ENCODE results near the gene F2RL3.
"Not testable (repeated sequence)": the region's sequence is repeated elsewhere in the genome, so short reads cannot be mapped to it uniquely, and the experiment has no call there.

F2RL3 gene

DNA sequence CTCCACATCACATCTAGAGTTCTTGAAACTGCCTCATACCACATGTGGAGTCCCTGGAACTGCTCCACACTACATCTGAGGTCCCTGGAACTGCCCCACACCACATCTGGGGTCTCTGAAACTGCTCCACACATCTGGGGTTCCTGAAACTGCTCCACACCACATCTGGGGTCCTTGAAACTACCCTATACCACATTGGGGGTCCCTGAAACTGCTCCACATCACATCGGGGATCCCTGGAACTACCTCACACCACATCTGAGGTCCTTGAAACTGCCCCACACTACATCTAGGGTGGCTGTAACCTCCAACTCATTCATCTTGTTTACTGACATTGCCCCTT lies 33.8 kb downstream of the F2RL3 start:
- no peak for DNase-seq (ENCODE audit: low spot score)

DNA sequence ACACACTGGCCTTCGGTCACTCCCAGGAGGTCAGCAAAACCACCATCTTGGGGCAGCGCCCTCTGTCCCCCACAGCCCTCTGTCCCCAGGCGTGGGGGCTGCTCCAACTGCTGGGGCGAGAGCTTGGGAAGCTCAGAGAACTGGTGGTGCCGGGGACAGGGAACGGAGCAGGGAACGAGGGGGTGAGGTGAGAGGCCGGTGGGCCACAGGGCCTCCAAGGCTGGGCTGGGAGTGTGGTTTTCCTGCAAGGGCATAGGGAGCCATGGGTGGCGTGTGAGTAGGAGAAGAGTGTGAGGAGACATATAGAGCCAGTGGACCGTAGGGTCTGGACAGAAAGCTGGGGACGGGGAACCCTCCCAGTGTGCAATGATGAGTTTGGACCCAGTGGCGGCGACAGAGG lies 34.1 kb downstream of the F2RL3 start:
- DNase-seq (ENCODE audit: low spot score), result no peak

DNA sequence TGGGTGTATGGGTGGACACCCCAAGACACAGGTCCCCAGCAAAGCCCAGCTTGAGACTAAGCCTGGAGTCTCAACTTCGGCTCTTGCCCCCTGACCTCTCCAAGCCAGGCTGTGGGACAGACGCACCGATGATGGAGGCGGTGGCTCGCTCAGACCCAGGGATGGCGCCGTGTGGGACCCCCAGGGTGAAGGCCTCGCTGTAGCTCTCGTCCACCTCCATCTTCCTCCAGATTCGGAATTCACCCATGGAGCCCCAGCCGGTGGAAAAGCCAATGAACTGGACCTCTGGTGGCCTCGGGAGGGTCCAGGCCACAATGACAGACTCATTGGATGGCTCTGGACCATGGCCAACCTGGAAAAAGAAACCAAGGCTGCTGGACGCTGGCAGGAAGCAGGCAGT lies 39.1 kb downstream of the F2RL3 start:
- no peak for DNase-seq (ENCODE audit: low spot score)

DNA sequence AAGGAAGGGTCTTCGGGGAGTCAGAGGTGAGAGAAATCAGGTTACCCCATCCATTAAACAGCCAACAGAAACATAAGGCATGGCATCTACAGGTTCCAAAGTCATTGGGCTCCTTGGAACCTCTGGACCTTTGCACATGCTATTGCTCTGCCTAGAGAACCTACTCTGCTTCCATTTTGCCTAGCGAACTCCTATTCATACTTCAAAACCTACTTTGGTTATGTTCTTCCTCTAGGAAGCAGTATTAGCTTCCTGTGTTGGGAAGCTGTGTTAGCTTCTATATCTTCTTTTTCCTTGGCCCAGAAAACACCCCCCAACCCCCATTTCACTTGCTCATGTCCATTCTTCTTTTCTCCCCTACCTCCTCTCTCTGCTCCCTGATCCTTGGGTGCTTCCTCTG lies 39.6 kb downstream of the F2RL3 start:
- no peak for DNase-seq (ENCODE audit: low spot score)

DNA sequence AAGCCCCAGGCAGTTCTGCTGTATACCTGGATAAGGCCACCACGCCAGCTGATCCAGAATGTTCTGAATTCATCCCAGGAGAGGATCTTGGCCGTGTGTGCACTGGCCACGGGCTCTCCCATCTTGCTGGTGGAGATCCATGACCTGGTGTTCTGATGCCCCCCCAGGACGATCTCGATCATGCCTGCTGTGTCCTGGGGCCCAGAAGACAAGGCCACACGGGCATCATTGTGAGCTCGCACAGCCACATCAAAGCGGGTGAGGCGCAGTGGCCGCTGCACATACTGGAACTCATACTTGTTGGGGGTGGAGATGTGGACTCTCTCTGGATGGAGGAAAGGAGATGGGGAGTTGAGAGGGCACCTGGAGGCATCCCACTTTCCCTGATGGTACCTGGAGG lies 40.1 kb downstream of the F2RL3 start:
- no peak for DNase-seq (ENCODE audit: low spot score)

DNA sequence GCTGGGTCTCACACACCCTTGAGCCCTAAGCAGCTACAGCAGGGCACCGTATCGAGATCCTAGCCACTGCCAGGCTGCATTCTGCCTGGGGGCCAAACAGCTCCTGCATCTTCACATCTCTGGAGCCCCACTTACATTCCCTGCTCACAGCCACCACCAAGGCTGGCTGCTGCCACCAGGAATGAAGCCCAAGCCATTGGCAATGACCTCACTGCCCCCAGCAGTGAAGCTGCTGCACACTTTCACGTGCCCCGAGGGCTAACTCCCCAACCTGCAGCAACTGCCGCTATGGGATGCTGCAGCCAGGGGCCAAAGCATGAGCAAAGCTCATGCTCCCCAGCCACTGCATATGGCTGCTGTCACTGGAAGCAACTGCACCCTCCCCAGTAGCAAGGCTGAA lies 42.0 kb downstream of the F2RL3 start:
- no peak for DNase-seq (ENCODE audit: low spot score)

DNA sequence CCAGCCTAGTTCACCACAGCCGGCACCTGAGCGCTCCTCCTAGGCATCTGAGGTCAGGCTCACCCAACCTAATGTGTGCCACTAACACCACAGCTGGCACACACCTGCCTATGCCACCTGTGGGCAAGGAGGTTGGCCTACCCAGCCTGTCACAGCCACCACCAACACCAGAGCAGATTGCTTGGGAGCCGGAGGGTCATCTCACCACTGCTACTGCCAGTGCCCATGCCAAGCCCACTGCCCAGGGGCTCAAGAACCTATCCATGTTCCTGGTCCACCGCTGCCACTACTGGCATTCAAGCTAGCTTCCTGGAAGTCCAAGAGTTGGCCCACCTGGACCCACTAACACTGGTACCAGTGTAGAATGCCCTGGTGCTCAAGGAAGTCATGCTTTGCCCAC lies 42.5 kb downstream of the F2RL3 start:
- no peak for DNase-seq (ENCODE audit: low spot score)

DNA sequence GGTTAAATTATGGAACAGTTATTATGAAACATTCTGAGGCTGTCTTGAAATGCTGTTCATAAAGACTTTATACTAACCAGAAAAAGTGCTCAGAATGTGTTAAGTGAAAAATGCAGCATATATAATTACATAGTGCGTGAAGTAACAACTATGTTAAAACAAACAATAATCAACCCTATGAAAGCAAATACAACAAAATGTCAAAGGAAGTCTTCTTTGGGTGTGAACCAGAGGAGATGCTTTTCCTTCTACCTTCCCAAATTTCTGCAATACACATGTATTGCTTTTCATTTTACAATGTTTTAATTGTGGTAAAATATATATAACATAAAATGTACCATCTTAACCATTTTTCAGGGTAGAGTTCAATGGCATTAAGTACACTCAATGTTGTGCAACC lies 45.7 kb downstream of the F2RL3 start:
- no peak for DNase-seq (ENCODE audit: low spot score)

DNA sequence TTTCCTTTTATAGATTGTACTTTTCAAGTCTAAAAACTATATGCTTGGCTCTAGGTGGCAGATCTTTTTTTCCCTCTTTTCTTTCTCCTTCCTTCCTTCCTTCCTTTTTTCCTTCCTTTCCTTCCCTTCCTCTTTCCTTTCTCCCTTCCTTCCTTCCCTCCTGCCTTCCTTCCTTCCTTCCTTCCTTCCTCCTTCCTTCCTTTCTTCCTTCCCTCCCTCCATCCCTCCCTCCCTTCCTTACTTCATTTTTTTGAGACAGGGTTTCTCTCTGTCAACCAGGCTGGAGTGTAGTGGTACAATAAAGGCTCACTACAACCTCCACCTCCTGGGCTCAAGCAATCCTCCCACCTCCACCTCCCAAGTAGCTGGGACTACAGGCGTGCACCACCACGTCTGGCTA lies 48.1 kb downstream of the F2RL3 start:
- no peak for DNase-seq (ENCODE audit: low spot score)

DNA sequence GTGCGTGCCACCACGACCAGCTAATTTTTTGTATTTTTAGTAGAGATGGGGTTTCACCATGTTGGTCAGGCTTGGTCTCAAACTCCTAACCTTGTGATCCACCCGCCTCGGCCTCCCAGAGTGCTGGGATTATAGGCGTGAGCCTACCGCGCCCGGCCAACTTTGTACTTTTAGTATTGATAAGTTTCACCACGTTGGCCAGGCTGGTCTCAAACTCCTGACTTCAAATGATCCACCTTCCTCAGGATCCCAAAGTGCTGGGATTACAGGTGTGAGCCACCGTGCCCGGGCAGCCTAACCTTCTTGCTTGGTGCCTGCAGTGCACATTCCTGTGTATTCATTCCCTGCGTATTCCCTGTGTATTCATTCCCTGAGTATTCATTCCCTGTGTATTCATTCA lies 49.0 kb downstream of the F2RL3 start:
- DNase-seq (ENCODE audit: low spot score), result not testable (repeated sequence)

DNA sequence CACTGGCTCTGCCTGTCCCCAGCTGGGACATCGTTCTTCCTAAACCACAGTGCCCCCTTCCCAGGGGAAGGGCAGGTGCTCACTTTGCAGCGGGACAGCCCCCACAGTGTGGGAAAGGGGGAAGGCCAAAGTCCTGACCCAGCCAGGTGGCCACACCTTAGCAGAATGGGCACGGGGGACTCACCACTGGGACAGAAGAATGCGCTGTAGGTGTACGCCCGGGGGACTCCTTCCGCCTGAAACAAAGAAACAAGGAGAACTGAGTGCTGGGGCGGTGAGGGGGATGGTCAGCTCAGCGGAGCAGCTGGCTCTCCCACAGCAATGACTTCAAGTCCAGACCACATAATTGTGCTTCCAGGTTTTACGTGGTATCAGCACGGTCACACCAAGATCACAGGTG lies 49.4 kb downstream of the F2RL3 start:
- no peak for DNase-seq (ENCODE audit: low spot score)

DNA sequence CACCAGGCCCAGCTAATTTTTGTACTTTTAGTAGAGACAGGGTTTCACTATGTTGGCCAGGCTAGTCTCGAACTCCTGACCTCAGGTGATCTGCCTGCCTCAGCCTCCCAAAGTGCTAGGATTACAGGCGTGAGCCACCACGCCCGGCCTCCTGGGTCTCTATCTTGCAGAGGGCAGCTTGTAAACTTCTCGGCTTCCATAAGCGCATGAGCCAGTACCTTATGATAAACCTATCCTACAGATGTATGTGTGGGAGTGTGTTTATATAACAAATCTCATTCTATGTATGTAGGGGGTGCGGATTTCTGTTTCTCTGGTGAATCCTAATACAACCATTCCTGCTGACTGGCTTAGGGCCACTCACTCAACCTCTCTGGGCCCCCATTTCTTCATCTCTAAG lies 51.3 kb downstream of the F2RL3 start:
- not testable (repeated sequence) for DNase-seq (ENCODE audit: low spot score)

DNA sequence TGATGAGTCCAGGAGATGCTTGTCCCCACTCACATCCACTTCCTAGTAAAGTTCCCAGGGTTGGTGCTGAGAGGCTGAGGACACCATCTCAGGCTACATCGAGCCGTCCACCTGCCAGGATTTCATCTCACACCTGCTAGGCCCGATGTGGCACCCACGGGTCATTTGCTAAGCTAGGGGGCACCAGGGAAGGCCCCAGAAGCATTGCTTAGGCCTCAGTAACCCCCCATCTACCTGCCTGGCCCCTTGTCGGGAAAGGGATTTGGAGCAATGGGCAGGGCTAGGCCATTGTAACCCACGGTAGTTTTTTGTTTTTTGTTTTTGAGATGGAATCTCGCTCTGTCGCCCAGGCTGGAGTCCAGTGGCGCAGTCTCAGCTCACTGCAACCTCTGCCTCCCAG lies 51.8 kb downstream of the F2RL3 start:
- DNase-seq (ENCODE audit: low spot score), result no peak

Measured in kidney tubule cell (primary cell).